ENCODE measurements around the gene SNX13.

- TF ChIP-seq CTCF (IDR thresholded peaks at IDR 0.05; ENCODE audit: poor library complexity) (no peak), EZH2 (IDR thresholded peaks at IDR 0.05; ENCODE audit: borderline replicate concordance) (no peak)
Measured at GRCh38 chr7:17951742-17952254, 11.5 kb upstream of the SNX13 start.

Data from hepatocyte (in vitro differentiated cells).